Measurements from ENCODE around the gene SMPD1. TPM values are rescaled to one million over a fixed set of nuclear protein-coding genes. Genes with fewer than 3 reads are reported as not detected.

The SMPD1 gene
- total and polyA plus RNA-seq, 2 experiments from 2014 or later = 0.76 to 0.97 TPM

DNA sequence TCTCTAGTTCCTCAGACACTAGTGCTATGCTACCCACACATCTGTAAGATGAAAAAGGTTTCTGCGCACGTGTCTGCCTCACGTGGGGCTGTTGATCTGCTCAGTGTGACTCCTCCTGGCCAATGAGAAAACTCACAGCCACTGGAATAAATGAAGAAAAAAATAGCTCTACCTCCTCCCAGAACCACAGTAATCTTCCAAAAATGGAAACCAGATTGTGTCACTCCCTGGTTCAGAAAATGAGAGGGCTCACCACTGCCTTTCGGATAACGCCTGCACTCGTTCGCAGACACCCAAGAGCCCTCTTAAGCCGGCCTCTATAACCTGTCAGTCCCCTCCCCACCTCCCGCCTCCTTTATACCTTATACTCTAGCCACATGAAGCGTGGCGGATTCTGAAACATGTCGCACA lies 23.5 kb downstream of the SMPD1 start:
- no peak overlapping the region for H3K27ac Mint-ChIP-seq
- ATAC-seq (no peak), DNase-seq (ENCODE audit: low spot score) (no peak)
- H3K27ac ChIP-seq (ENCODE audit: low read depth) = no peak overlapping the region
- H3K4me3 ChIP-seq = no peak overlapping the region
- 0 out of 2 replicates have a peak, but pooled peaks cover 3% of the 10 kb centered on the region for H3K79me2 ChIP-seq (replicated peaks; ENCODE audit: insufficient read depth)
- no peaks in the 10 kb centered on the region for H3K9me3 Mint-ChIP-seq
- no peaks in the 10 kb centered on the region for H4K20me1 ChIP-seq (replicated peaks; ENCODE audit: insufficient read depth)
- no peak overlapping the region for H3K4me3 Mint-ChIP-seq
- H2AFZ ChIP-seq = no peak overlapping the region
- TF ChIP-seq JUNB (IDR thresholded peaks at IDR 0.05; ENCODE audit: unreplicated experiment) (no peak), STAT1 (IDR thresholded peaks at IDR 0.05; ENCODE audit: unreplicated experiment) (no peak), NANOG (IDR thresholded peaks at IDR 0.05; ENCODE audit: borderline replicate concordance) (no peak), POLR2AphosphoS5 (IDR thresholded peaks at IDR 0.05; ENCODE audit: low read depth) (no peak), ZNF114 (CRISPR knock-in tag; IDR thresholded peaks at IDR 0.05) (no peak), ZNF331 (CRISPR knock-in tag; IDR thresholded peaks at IDR 0.05; ENCODE audit: low read depth) (no peak), EZH2phosphoT487 (IDR thresholded peaks at IDR 0.05; ENCODE audit: unreplicated experiment) (no peak), CREB1 (CRISPR knock-in tag; IDR thresholded peaks at IDR 0.05; ENCODE audit: low read depth) (no peak), EZH2 (IDR thresholded peaks at IDR 0.05; ENCODE audit: low read depth, unreplicated experiment) (no peak)
- TF ChIP-seq, protein P1, sequence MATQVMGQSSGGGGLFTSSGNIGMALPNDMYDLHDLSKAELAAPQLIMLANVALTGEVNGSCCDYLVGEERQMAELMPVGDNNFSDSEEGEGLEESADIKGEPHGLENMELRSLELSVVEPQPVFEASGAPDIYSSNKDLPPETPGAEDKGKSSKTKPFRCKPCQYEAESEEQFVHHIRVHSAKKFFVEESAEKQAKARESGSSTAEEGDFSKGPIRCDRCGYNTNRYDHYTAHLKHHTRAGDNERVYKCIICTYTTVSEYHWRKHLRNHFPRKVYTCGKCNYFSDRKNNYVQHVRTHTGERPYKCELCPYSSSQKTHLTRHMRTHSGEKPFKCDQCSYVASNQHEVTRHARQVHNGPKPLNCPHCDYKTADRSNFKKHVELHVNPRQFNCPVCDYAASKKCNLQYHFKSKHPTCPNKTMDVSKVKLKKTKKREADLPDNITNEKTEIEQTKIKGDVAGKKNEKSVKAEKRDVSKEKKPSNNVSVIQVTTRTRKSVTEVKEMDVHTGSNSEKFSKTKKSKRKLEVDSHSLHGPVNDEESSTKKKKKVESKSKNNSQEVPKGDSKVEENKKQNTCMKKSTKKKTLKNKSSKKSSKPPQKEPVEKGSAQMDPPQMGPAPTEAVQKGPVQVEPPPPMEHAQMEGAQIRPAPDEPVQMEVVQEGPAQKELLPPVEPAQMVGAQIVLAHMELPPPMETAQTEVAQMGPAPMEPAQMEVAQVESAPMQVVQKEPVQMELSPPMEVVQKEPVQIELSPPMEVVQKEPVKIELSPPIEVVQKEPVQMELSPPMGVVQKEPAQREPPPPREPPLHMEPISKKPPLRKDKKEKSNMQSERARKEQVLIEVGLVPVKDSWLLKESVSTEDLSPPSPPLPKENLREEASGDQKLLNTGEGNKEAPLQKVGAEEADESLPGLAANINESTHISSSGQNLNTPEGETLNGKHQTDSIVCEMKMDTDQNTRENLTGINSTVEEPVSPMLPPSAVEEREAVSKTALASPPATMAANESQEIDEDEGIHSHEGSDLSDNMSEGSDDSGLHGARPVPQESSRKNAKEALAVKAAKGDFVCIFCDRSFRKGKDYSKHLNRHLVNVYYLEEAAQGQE (IDR thresholded peaks at IDR 0.05; ENCODE audit: unreplicated experiment) = no peak
- TF ChIP-seq, protein P2, sequence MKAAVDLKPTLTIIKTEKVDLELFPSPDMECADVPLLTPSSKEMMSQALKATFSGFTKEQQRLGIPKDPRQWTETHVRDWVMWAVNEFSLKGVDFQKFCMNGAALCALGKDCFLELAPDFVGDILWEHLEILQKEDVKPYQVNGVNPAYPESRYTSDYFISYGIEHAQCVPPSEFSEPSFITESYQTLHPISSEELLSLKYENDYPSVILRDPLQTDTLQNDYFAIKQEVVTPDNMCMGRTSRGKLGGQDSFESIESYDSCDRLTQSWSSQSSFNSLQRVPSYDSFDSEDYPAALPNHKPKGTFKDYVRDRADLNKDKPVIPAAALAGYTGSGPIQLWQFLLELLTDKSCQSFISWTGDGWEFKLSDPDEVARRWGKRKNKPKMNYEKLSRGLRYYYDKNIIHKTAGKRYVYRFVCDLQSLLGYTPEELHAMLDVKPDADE (IDR thresholded peaks at IDR 0.05) = no peak
- TF ChIP-seq, protein P3, sequence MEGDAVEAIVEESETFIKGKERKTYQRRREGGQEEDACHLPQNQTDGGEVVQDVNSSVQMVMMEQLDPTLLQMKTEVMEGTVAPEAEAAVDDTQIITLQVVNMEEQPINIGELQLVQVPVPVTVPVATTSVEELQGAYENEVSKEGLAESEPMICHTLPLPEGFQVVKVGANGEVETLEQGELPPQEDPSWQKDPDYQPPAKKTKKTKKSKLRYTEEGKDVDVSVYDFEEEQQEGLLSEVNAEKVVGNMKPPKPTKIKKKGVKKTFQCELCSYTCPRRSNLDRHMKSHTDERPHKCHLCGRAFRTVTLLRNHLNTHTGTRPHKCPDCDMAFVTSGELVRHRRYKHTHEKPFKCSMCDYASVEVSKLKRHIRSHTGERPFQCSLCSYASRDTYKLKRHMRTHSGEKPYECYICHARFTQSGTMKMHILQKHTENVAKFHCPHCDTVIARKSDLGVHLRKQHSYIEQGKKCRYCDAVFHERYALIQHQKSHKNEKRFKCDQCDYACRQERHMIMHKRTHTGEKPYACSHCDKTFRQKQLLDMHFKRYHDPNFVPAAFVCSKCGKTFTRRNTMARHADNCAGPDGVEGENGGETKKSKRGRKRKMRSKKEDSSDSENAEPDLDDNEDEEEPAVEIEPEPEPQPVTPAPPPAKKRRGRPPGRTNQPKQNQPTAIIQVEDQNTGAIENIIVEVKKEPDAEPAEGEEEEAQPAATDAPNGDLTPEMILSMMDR (conservative IDR thresholded peaks at IDR 0.05; ENCODE audit: low read depth in 2 of 2) = no peak
- TF ChIP-seq, protein P4, sequence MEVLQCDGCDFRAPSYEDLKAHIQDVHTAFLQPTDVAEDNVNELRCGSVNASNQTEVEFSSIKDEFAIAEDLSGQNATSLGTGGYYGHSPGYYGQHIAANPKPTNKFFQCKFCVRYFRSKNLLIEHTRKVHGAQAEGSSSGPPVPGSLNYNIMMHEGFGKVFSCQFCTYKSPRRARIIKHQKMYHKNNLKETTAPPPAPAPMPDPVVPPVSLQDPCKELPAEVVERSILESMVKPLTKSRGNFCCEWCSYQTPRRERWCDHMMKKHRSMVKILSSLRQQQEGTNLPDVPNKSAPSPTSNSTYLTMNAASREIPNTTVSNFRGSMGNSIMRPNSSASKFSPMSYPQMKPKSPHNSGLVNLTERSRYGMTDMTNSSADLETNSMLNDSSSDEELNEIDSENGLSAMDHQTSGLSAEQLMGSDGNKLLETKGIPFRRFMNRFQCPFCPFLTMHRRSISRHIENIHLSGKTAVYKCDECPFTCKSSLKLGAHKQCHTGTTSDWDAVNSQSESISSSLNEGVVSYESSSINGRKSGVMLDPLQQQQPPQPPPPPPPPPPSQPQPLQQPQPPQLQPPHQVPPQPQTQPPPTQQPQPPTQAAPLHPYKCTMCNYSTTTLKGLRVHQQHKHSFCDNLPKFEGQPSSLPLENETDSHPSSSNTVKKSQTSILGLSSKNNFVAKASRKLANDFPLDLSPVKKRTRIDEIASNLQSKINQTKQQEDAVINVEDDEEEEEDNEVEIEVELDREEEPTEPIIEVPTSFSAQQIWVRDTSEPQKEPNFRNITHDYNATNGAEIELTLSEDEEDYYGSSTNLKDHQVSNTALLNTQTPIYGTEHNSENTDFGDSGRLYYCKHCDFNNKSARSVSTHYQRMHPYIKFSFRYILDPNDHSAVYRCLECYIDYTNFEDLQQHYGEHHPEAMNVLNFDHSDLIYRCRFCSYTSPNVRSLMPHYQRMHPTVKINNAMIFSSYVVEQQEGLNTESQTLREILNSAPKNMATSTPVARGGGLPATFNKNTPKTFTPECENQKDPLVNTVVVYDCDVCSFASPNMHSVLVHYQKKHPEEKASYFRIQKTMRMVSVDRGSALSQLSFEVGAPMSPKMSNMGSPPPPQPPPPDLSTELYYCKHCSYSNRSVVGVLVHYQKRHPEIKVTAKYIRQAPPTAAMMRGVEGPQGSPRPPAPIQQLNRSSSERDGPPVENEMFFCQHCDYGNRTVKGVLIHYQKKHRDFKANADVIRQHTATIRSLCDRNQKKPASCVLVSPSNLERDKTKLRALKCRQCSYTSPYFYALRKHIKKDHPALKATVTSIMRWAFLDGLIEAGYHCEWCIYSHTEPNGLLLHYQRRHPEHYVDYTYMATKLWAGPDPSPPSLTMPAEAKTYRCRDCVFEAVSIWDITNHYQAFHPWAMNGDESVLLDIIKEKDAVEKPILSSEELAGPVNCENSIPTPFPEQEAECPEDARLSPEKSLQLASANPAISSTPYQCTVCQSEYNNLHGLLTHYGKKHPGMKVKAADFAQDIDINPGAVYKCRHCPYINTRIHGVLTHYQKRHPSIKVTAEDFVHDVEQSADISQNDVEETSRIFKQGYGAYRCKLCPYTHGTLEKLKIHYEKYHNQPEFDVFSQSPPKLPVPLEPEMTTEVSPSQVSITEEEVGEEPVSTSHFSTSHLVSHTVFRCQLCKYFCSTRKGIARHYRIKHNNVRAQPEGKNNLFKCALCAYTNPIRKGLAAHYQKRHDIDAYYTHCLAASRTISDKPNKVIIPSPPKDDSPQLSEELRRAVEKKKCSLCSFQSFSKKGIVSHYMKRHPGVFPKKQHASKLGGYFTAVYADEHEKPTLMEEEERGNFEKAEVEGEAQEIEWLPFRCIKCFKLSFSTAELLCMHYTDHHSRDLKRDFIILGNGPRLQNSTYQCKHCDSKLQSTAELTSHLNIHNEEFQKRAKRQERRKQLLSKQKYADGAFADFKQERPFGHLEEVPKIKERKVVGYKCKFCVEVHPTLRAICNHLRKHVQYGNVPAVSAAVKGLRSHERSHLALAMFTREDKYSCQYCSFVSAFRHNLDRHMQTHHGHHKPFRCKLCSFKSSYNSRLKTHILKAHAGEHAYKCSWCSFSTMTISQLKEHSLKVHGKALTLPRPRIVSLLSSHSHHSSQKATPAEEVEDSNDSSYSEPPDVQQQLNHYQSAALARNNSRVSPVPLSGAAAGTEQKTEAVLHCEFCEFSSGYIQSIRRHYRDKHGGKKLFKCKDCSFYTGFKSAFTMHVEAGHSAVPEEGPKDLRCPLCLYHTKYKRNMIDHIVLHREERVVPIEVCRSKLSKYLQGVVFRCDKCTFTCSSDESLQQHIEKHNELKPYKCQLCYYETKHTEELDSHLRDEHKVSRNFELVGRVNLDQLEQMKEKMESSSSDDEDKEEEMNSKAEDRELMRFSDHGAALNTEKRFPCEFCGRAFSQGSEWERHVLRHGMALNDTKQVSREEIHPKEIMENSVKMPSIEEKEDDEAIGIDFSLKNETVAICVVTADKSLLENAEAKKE (CRISPR knock-in tag; IDR thresholded peaks at IDR 0.05) = no peak
- H3F3A ChIP-seq (replicated peaks; ENCODE audit: low read depth) = no peaks in the 10 kb centered on the region
- H3K27me3 ChIP-seq (ENCODE audit: insufficient read depth) = 0 out of 2 replicates have a peak, but pooled peaks cover 5% of the 10 kb centered on the region
- peaks cover 7% of the 10 kb centered on the region; the same call in 2 of the 3 replicates for H3K4me1 Mint-ChIP-seq
- H3K36me3 Mint-ChIP-seq (ENCODE audit: low read depth) = no peaks in the 10 kb centered on the region
- peaks cover 7% of the 10 kb centered on the region; the same call in 1 of the 2 replicates for H3K4me1 ChIP-seq (ENCODE audit: insufficient read depth)
- H3K9me2 ChIP-seq (ENCODE audit: insufficient read depth) = no peaks in the 10 kb centered on the region
- no peaks in the 10 kb centered on the region for H3K36me3 ChIP-seq (ENCODE audit: insufficient read depth)
- H3K4me2 ChIP-seq = no peak overlapping the region
- H3K27me3 Mint-ChIP-seq (ENCODE audit: insufficient read depth, low read depth, poor library complexity) = no peaks in the 10 kb centered on the region

Data from GM23338 (cell line).